ENCODE measurements around the gene HTR6.

Gene HTR6

GRCh38 chr1:19725606-19726005 is 60.9 kb downstream of the HTR6 start:
- Histone ChIP-seq H3K4me2 (ENCODE audit: insufficient read depth, low read length) (no peak overlapping the region), H3K79me2 (ENCODE audit: insufficient read depth, low read length) (no peaks in the 10 kb centered on the region), H3K4me1 (ENCODE audit: insufficient read depth, low read length) (no peaks in the 10 kb centered on the region), H4K20me1 (ENCODE audit: insufficient read depth, low read length) (no peaks in the 10 kb centered on the region), H2AFZ (ENCODE audit: low read depth, low read length) (no peak overlapping the region), H3K9me3 (ENCODE audit: insufficient read depth, low read length, severe bottlenecking) (peaks cover 3% of the 10 kb centered on the region), H3K27ac (ENCODE audit: low read length) (no peak overlapping the region), H3K27me3 (ENCODE audit: insufficient read depth, low read length, poor library complexity) (peaks cover 4% of the 10 kb centered on the region), H3K36me3 (ENCODE audit: insufficient read depth, low read length) (no peaks in the 10 kb centered on the region), H3K4me3 (ENCODE audit: low read depth in 1 of 2, low read length in 2 of 2) (no peak overlapping the region), H3K9ac (ENCODE audit: low read depth, low read length) (no peak overlapping the region)
- DNase-seq: no peak
- TF ChIP-seq CTCF (IDR thresholded peaks at IDR 0.05; ENCODE audit: borderline replicate concordance, extremely low read depth, low read length, poor library complexity, severe bottlenecking): no peak
- TF ChIP-seq EZH2 (IDR thresholded peaks at IDR 0.05; ENCODE audit: borderline replicate concordance, low read depth, low read length, severe bottlenecking): no peak
- no peak for ATAC-seq (ENCODE audit: insufficient read depth, low read depth)

GRCh38 chr1:19728413-19729145 is 63.9 kb downstream of the HTR6 start:
- no peak overlapping the region for H3K4me3 ChIP-seq (ENCODE audit: low read depth in 1 of 2, low read length in 2 of 2)
- H4K20me1 ChIP-seq (ENCODE audit: insufficient read depth, low read length): no peaks in the 10 kb centered on the region
- ATAC-seq (ENCODE audit: insufficient read depth, low read depth) (no peak), DNase-seq (no peak)
- H3K79me2 ChIP-seq (ENCODE audit: insufficient read depth, low read length): no peaks in the 10 kb centered on the region
- H3K9ac ChIP-seq (ENCODE audit: low read depth, low read length): no peak overlapping the region
- no peaks in the 10 kb centered on the region for H3K36me3 ChIP-seq (ENCODE audit: insufficient read depth, low read length)
- H3K27ac ChIP-seq (ENCODE audit: low read length): no peak overlapping the region
- no peak for TF ChIP-seq CTCF (IDR thresholded peaks at IDR 0.05; ENCODE audit: borderline replicate concordance, extremely low read depth, low read length, poor library complexity, severe bottlenecking)
- no peak for TF ChIP-seq EZH2 (IDR thresholded peaks at IDR 0.05; ENCODE audit: borderline replicate concordance, low read depth, low read length, severe bottlenecking)
- no peaks in the 10 kb centered on the region for H3K4me1 ChIP-seq (ENCODE audit: insufficient read depth, low read length)
- no peak overlapping the region for H2AFZ ChIP-seq (ENCODE audit: low read depth, low read length)
- no peak overlapping the region for H3K4me2 ChIP-seq (ENCODE audit: insufficient read depth, low read length)
- peaks cover 3% of the 10 kb centered on the region for H3K9me3 ChIP-seq (ENCODE audit: insufficient read depth, low read length, severe bottlenecking)
- H3K27me3 ChIP-seq (ENCODE audit: insufficient read depth, low read length, poor library complexity): peaks cover 3% of the 10 kb centered on the region

GRCh38 chr1:19730232-19730631 is 65.6 kb downstream of the HTR6 start:
- Histone ChIP-seq H3K27ac (ENCODE audit: low read length) (no peak overlapping the region), H3K9ac (ENCODE audit: low read depth, low read length) (no peak overlapping the region), H3K4me3 (ENCODE audit: low read depth in 1 of 2, low read length in 2 of 2) (no peak overlapping the region), H2AFZ (ENCODE audit: low read depth, low read length) (no peak overlapping the region), H3K36me3 (ENCODE audit: insufficient read depth, low read length) (no peaks in the 10 kb centered on the region), H3K27me3 (ENCODE audit: insufficient read depth, low read length, poor library complexity) (no peaks in the 10 kb centered on the region), H3K4me2 (ENCODE audit: insufficient read depth, low read length) (no peak overlapping the region), H4K20me1 (ENCODE audit: insufficient read depth, low read length) (no peaks in the 10 kb centered on the region), H3K79me2 (ENCODE audit: insufficient read depth, low read length) (no peaks in the 10 kb centered on the region), H3K4me1 (ENCODE audit: insufficient read depth, low read length) (no peaks in the 10 kb centered on the region), H3K9me3 (ENCODE audit: insufficient read depth, low read length, severe bottlenecking) (peaks cover 3% of the 10 kb centered on the region)
- no peak for TF ChIP-seq CTCF (IDR thresholded peaks at IDR 0.05; ENCODE audit: borderline replicate concordance, extremely low read depth, low read length, poor library complexity, severe bottlenecking)
- TF ChIP-seq EZH2 (IDR thresholded peaks at IDR 0.05; ENCODE audit: borderline replicate concordance, low read depth, low read length, severe bottlenecking): no peak
- ATAC-seq (ENCODE audit: insufficient read depth, low read depth): no peak
- no peak for DNase-seq

All from DND-41 (cell line).